H7 (cell line): ENCODE data around the gene GRIP2. TPM values are rescaled to one million over a fixed set of nuclear protein-coding genes. Genes with fewer than 3 reads are reported as not detected.
A peak's percentile ranks its signal among the peaks of the same experiment; 100 is the strongest.
"Not testable (repeated sequence)": the region's sequence is repeated elsewhere in the genome, so short reads cannot be mapped to it uniquely, and the experiment has no call there.

Experiments
- DNase-seq: peaks from one replicate; pipeline ENCODE4 v3.0.0; 2012
- H3K27me3 ChIP-seq: 2 replicates; pipeline ENCODE4 v1.6.0; 2011; ENCODE audit warnings: mild to moderate bottlenecking, low read length; ENCODE audit not compliant: control insufficient read depth, insufficient read depth
- H3K36me3 ChIP-seq: replicated peaks from 2 replicates; pipeline ENCODE4 v1.5.1; 2011; ENCODE audit warnings: low read length; ENCODE audit not compliant: control insufficient read depth, insufficient read depth
- H3K4me3 ChIP-seq: 2 replicates; pipeline ENCODE4 v1.5.1; 2011; ENCODE audit warnings: low read depth, mild to moderate bottlenecking, control low read depth, low read length, moderate library complexity; ENCODE audit not compliant: insufficient read depth
- total RNA-seq: library from RNA; depleted of rRNA; stranded (reverse); fragments of >200 nt; shearing (Covaris generic); gene quantifications from 2 replicates; pipeline ENCODE4 v1.2.3, GENCODE V29; 2014

The GRIP2 gene
- total RNA-seq, 1 experiment from 2014 or later: 2.2 TPM

DNA sequence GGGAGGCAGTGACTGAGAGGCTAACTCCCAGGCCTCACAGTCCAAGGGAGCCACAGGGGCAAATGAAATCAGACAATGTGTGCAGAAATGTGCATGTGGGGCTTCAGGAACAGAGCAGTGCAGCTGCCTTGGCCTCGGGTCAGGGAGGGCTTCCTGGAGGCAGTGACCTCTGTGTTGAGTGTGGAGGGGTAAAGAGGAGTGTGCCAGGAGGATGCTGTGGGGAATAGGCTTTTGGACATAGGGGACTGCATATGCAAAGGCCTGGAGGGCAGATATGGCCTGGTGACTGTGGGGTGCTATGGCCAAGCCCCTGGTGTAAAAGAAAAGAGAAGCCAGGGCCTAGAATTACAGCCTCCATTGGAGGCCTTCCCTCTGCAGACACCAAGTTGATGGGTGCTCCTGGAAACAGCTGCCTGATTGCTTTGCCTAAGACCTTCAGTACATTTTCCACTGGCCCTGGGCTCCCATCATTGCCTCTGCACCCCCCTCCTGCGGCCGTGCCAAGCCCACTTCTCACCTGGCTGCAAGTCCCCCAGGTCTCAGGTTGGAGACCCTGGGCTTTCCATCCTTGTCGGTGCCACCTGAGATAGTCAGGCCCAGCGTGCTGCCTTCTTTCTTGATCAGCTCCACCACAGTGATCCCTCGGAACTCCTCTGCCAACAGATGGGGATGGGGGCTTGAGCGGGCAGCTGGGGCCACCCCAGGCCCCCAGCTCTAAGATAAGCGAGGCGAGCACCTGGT lies 15.1 kb downstream of the GRIP2 start:
- Histone ChIP-seq H3K27me3 (no peaks in the 10 kb centered on the region), H3K4me3 (no peak overlapping the region), H3K36me3 (no peaks in the 10 kb centered on the region)
- no peak for DNase-seq

DNA sequence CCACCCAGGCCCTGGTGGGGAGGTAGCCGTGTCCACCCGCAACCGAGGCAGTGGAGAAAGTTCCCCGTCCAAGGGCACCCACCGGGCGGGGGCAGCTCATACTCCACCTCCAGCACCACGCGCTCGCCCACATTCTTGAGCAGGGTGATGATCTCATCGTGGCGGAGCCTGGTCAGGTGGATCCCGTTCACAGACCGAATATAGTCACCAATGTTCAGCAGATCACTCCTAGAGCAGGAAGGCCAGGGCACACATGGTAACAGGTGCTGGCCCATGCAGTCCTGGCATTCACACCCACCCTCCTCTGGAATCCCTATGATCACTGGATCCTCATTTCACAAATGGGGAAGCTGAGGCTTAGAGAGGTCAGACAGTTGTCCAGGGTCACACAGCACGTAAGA lies 15.8 kb downstream of the GRIP2 start:
- no peak for DNase-seq
- no peak overlapping the region for H3K4me3 ChIP-seq
- H3K36me3 ChIP-seq: no peaks in the 10 kb centered on the region
- no peaks in the 10 kb centered on the region for H3K27me3 ChIP-seq

DNA sequence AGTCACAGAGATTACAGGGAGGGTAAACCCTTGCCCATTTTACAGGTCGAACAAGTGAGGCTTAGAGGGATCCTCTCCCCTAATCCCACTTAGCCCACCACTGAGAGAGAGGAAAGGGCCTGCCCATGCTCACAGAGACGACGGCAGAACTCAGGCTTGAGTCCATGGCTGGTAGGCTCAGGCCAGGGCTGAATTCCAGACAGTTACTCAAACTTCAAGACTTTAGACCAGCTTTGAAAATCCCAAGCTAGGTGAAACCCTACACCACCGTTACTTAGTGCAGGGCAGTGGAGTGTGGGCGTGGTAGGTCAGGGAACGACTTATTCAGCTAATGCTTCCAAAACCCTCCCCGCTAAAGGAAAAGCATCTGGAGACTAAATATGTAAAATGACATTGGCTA lies 16.4 kb downstream of the GRIP2 start:
- Histone ChIP-seq H3K4me3 (no peak overlapping the region), H3K36me3 (no peaks in the 10 kb centered on the region), H3K27me3 (no peaks in the 10 kb centered on the region)
- DNase-seq: no peak

DNA sequence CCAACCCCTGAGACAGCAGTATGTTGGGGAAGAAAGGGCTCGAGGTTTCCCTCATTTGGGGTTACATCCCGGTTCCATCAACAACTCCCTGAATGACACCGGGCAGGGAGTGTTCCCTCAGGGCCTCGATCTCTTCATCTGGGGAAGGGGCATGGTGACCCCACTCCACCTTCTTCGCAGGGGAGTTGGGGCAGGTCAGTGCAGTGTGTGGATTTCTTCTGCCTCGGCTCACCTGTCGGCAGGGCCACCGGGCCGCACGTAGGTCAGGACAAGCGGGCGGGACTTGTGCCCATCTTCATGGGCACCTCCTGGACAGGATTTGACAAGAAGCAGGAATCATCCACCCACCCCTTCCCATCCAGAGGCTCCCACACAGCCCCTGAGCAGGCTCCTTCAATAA lies 17.4 kb downstream of the GRIP2 start:
- H3K4me3 ChIP-seq: no peak overlapping the region

DNA sequence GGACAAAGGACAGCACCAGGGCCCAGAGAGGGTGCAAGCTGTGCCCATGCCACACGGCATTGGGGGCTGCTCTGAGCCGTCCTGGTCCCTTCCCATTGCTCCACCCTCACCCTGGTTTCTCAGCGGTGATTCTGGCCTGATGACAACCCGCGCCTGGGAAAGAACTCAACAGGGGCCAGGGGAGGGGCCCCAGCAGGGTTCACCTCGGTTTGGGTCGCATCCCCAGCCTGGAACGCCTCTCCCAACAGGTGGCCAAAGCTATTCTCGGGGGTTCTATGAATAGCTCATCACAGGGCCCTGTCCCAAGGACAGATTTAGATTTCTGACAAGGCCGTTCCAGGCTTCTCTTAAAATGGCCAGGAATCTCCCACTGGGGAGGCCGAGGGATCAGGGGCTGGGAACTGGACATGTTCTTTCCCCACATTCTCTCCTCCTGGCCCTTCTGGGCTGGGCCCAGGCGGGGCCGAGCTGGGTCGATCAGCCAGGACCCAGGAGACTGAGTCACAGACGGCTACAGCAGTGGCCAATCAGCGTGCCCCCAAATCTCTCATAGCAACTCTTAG lies 17.9 kb downstream of the GRIP2 start:
- Histone ChIP-seq H3K4me3 (no peak overlapping the region), H3K36me3 (no peaks in the 10 kb centered on the region), H3K27me3 (no peaks in the 10 kb centered on the region)
- DNase-seq: no peak

More for the DNA sequence above, 17.4 kb downstream of the GRIP2 start:
- no peaks in the 10 kb centered on the region for H3K36me3 ChIP-seq
- DNase-seq: no peak
- no peaks in the 10 kb centered on the region for H3K27me3 ChIP-seq

DNA sequence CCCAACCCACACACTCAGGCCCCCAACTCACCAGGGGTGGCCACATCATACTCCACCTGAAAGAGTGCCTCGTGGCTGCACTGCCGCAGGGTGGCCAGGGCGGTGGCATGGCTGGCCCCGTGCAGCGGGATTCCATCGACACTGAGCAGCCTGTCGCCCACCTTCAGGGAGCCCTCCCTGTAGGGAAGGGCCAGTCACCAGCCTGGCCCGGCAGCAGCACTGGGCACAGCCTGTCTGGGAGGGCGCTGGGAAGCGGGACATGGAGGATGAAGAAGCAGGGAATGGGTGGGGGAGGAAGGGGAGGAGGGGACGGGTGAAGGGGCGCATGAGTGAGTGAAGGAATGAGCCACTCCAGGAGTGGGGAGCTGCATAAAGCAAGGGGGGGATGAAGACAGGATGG lies 18.5 kb downstream of the GRIP2 start:
- no peak overlapping the region for H3K4me3 ChIP-seq
- no peaks in the 10 kb centered on the region for H3K36me3 ChIP-seq
- H3K27me3 ChIP-seq: no peaks in the 10 kb centered on the region
- DNase-seq: peak; percentile 46

DNA sequence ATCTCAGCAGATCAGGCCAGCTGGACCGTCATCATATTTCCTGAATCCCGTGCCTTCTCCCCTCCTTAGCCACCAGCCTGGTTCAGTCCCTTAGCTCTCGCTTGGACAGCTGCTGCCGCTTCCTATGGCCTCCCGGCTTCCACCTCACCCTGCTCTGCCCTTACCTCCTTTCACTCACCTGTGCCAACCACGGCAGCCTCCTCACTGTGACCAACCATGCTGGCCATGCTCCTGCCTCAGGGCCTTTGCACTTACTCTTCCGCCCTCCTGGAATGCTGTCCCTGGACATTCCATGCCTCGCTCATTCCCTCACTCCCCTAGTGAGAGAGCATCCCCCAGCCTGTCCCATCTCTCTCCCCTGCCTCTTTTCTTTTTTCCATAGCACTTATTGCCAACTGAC lies 19.2 kb downstream of the GRIP2 start:
- Histone ChIP-seq H3K27me3 (no peaks in the 10 kb centered on the region), H3K36me3 (no peaks in the 10 kb centered on the region), H3K4me3 (no peak overlapping the region)
- DNase-seq: no peak

DNA sequence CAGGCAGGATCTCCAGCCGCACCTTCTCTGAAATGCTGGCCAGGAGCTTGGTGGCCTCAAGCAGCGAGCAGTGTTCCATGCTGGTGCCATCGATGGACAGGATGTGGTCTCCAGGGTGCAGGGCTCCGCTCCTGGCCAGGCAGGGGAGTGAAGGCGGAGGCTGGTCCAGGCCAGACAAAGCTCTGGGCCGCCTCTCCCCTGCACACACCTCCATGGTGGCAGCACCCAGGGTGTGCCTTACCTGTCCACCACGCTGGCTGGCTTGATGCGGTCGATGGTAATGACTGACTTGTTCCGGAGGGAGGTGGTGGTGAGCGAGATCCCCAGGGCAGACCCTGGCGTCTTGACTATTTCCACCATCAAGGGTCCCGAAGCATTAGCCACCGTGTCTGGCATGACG lies 20.0 kb downstream of the GRIP2 start:
- no peak for DNase-seq
- Histone ChIP-seq H3K27me3 (no peaks in the 10 kb centered on the region), H3K36me3 (no peaks in the 10 kb centered on the region; the same call in 1 of the 2 replicates), H3K4me3 (no peak overlapping the region)

DNA sequence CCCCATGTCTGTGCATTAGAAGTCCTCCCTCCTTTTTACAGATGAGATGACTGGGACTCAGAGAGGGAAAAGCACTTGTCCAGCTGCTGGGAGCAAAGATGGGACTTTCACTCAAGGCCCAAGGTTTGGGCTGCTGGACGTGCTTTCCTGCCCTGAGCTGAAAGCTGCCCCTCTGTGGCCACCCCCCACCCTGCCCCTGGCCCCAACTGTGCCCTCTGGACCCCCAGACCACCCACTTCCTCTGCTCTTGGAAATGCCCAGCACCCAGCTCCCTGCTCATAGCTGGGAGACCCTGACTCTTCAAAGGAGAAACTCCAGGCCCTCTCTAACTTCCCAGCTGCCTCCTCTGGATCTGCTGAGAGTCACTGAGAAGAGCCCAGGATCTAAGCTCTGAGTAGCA lies 20.7 kb downstream of the GRIP2 start:
- Histone ChIP-seq H3K36me3 (no peaks in the 10 kb centered on the region; the same call in 1 of the 2 replicates), H3K27me3 (no peaks in the 10 kb centered on the region), H3K4me3 (no peak overlapping the region)
- DNase-seq: no peak

DNA sequence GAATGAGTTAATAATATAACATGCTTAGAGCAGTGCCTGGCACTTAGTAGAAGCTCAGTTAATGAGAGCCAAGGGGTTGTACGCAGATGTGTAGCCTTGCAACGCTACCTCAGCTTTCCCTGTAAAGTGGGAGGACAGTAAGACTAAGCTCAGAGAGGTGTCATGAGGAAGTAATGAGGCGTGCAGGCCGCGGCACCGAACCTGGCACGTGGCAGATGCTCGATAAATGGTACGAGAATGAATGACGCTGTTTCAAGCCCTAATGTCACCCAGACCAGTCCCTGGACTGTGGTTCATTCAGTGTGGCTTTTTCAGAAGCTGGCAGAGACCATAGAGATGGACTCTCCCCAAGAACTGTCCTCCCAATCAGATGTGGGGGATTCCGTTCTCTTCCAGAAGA lies 21.2 kb downstream of the GRIP2 start:
- Histone ChIP-seq H3K36me3 (no peaks in the 10 kb centered on the region; the same call in 1 of the 2 replicates), H3K27me3 (no peaks in the 10 kb centered on the region), H3K4me3 (no peak overlapping the region)
- no peak for DNase-seq

DNA sequence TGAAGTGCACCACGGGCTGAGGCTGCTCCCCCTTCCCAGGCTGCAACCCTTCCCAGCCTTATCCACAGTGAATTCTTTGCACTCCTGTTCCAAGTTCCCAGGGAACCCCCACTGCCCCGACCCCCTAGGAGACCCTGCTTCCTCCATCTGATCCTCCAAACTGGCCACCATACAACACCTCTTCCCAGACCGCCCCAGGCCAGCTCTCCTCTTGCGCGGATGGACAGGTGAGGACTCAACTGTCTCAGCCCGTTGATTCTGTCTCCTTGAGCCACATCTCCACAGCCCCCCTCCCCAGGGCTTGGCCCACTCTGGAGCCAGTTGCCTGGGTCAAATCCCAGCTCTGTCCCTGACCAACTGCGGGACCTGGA lies 21.7 kb downstream of the GRIP2 start:
- Histone ChIP-seq H3K36me3 (no peaks in the 10 kb centered on the region; the same call in 1 of the 2 replicates), H3K27me3 (no peaks in the 10 kb centered on the region), H3K4me3 (no peak overlapping the region)
- no peak for DNase-seq

DNA sequence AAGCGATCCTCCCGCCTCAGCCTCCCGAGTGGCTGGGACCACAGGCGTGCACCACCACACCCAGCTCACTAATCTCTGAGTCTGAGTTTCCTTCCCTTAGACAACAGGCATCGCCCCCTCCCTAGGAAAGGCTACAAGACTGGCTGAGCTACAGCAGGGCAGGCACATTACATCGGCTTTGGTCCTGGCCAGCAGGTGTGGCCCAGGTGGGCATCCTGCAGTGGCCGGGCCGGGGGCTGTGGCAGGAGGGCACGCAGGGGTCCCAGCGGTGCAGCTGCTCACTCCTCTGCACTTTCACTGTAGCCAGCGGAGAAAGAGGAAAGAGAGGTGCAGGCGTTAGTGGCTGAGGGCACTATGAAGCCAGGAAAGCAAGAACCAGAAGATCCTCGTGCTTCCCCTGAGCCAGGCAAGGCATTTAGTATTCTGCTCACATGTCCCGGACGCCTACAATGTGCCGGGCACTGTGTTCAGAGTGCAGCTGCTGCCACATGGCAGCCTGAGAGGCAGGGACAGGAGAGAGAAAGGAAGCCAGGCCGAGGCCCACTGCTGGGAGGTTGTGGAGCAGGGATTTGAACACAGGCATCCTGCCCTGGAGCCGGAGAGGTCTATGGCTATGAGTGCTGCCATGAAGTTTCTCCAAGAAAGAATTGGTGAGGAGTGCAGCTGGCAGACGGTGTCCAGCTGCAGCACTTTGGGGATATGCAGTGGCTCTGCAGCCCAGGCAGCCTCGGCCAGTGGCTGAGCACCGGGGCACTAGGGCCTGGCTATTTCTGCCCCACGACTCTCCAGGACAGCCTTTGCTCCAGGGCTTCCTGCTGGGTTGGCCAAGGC lies 22.3 kb downstream of the GRIP2 start:
- no peak overlapping the region for H3K4me3 ChIP-seq

DNA sequence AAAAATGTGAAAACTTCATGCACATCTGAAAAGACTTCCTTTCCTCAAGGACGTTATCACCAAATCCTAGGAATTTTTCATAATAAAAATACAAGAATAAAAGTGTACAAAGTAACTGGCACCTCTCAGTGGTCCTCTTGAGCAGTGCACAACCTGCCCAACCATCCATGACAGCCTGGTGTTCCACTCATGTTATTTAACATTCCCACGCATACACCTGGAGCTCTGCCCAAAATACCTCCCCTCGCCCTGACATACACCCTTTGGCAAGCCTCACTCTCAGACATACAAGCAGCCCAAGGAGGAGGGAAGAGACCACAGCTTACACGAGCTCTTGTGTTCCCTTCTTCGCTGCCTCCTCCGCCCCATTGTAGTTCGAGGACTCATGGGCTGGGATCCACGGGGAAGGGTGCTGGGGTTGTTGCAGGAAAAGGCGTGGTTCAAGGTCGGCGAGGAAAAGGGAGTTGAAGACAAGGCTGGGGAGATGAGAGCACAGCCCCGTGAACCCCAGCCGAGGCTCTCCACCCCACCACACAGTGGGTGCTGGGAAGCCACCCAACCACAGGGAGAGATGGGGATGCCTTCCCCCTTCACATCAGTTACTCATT lies 23.3 kb downstream of the GRIP2 start:
- no peaks in the 10 kb centered on the region; the same call in 1 of the 2 replicates for H3K36me3 ChIP-seq
- no peak overlapping the region for H3K4me3 ChIP-seq
- DNase-seq: no peak
- H3K27me3 ChIP-seq: no peaks in the 10 kb centered on the region

More for the DNA sequence above, 22.3 kb downstream of the GRIP2 start:
- Histone ChIP-seq H3K36me3 (no peaks in the 10 kb centered on the region; the same call in 1 of the 2 replicates), H3K27me3 (no peaks in the 10 kb centered on the region)
- no peak for DNase-seq

DNA sequence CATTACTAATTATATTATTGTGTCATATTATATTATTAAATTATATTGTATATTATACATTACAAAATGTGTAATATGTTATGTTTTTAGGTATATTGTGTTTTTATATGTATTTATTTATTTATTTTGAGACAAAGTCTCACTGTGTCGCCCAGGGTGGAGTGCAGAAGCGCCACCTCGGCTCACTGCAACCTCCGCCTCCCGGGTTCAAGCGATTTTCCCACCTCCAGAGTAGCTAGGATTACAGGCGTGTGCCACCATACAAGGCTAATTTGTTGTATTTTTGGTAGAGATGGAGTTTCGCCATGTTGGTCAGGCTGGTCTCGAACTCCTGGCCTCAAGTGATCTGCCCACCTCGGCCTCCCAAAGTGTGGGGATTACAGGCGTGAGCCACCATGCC lies 24.6 kb downstream of the GRIP2 start:
- H3K4me3 ChIP-seq, DNase-seq, H3K27me3 ChIP-seq, H3K36me3 ChIP-seq: not testable (repeated sequence)
